Esophagus (tissue), 2 donors: ENCODE measurements around the gene SLC5A10. TPM values are rescaled to one million over a fixed set of nuclear protein-coding genes. Genes with fewer than 3 reads are reported as not detected.

Experiments
- H3K27ac ChIP-seq, 2 donors: one replicate each; pipeline ENCODE4 v1.5.1; 2013; ENCODE audit warnings: low read depth in 2 of 2, mild to moderate bottlenecking in 2 of 2, inconsistent platforms in 1 of 2, low read length in 1 of 2, moderate library complexity in 1 of 2
- H3K27me3 ChIP-seq, 2 donors: one replicate each; pipeline ENCODE4 v1.6.1; 2013; ENCODE audit warnings: low read length in 2 of 2, control low read depth in 1 of 2, mild to moderate bottlenecking in 1 of 2; ENCODE audit not compliant: insufficient read depth in 2 of 2, control insufficient read depth in 1 of 2
- H3K36me3 ChIP-seq, 2 donors: one replicate each; pipeline ENCODE4 v1.6.1; 2013; ENCODE audit warnings: low read length in 1 of 2; ENCODE audit not compliant: control insufficient read depth in 2 of 2, insufficient read depth in 2 of 2
- H3K4me1 ChIP-seq, 2 donors: one replicate each; pipeline ENCODE4 v1.6.1; 2013; ENCODE audit warnings: low read length in 1 of 2; ENCODE audit not compliant: control insufficient read depth in 2 of 2, insufficient read depth in 2 of 2
- H3K4me3 ChIP-seq, 2 donors: one replicate each; pipeline ENCODE4 v1.5.1; 2013; ENCODE audit warnings: low read length in 2 of 2, mild to moderate bottlenecking in 2 of 2, low read depth in 1 of 2, moderate library complexity in 1 of 2
- H3K9me3 ChIP-seq, 2 donors: one replicate each; pipeline ENCODE4 v1.6.1; 2013; ENCODE audit warnings: mild to moderate bottlenecking in 2 of 2, low read depth in 1 of 2, low read length in 1 of 2, moderate library complexity in 1 of 2; ENCODE audit not compliant: control insufficient read depth in 2 of 2, insufficient read depth in 1 of 2
- WGBS, 2 donors: extraction: QIAGEN DNeasy Blood & Tissue Kit; methylation state at CpG; one replicate each; pipeline ENCODE4 v1.1.7; 2013; 5-methylcytosine and 5-hydroxymethylcytosine counted together
- polyA plus RNA-seq, 2 donors: library from polyadenylated mRNA; stranded (reverse); fragments of 200-250 nt; gene quantifications; one replicate each; pipeline ENCODE4 v1.2.3, GENCODE V29; 2013
- donor health status: healthy with polysubstance abuse.
- donor health status: Bipolar disorder and iron deficiency.

The SLC5A10 gene
- polyA plus RNA-seq, 2 donors = 0.36 to 0.49 TPM

GRCh38 chr17:18978655-18979054 is 26.7 kb downstream of the SLC5A10 start:
- Histone ChIP-seq H3K27me3 (no peaks in the 10 kb centered on the region), H3K4me1 (peaks cover 5 to 41% of the 10 kb centered on the region in 2 donors), H3K27ac (peak overlapping the region in 1 of 2 donors; percentile 50), H3K9me3 (no peaks in the 10 kb centered on the region), H3K4me3 (no peak overlapping the region), H3K36me3 (peaks cover 5 to 58% of the 10 kb centered on the region in 2 donors)
- WGBS, 2 donors = 61 to 80% methylated on average over 17 of the region's 17 CpGs

GRCh38 chr17:18980682-18981334 is 28.8 kb downstream of the SLC5A10 start:
- WGBS, 2 donors = 80 to 84% methylated on average over 13 of the region's 13 CpGs
- H3K9me3 ChIP-seq = no peaks in the 10 kb centered on the region
- H3K27me3 ChIP-seq = no peaks in the 10 kb centered on the region
- peak overlapping the region in 1 of 2 donors; percentile 16 for H3K27ac ChIP-seq
- peaks cover 5 to 54% of the 10 kb centered on the region in 2 donors for H3K36me3 ChIP-seq
- H3K4me1 ChIP-seq = peaks cover 11 to 53% of the 10 kb centered on the region in 2 donors
- no peak overlapping the region for H3K4me3 ChIP-seq

GRCh38 chr17:18981335-18981641 is 29.3 kb downstream of the SLC5A10 start:
- no peaks in the 10 kb centered on the region for H3K9me3 ChIP-seq
- H3K4me3 ChIP-seq = no peak overlapping the region
- WGBS, 2 donors = 74 to 76% methylated on average over 5 to 6 of the region's 6 CpGs
- peaks cover 5 to 54% of the 10 kb centered on the region in 2 donors for H3K36me3 ChIP-seq
- no peaks in the 10 kb centered on the region for H3K27me3 ChIP-seq
- peak overlapping the region in 1 of 2 donors; percentile 90 for H3K27ac ChIP-seq
- H3K4me1 ChIP-seq = peaks cover 11 to 55% of the 10 kb centered on the region in 2 donors

GRCh38 chr17:18981642-18982424 is 29.9 kb downstream of the SLC5A10 start:
- H3K4me1 ChIP-seq = peaks cover 11 to 55% of the 10 kb centered on the region in 2 donors
- no peaks in the 10 kb centered on the region for H3K27me3 ChIP-seq
- WGBS, 2 donors = 48 to 58% methylated on average over 30 of the region's 30 CpGs
- peak overlapping the region; percentile 80 to 90 for H3K27ac ChIP-seq
- H3K36me3 ChIP-seq = peaks cover 5 to 53% of the 10 kb centered on the region in 2 donors
- no peaks in the 10 kb centered on the region for H3K9me3 ChIP-seq
- no peak overlapping the region for H3K4me3 ChIP-seq

- 80% methylated on average over 21 of the region's 21 CpGs for WGBS, 2 donors
- Histone ChIP-seq H3K36me3 (peaks cover 0 to 39% of the 10 kb centered on the region in 2 donors), H3K9me3 (no peaks in the 10 kb centered on the region), H3K4me1 (peaks cover 15 to 63% of the 10 kb centered on the region in 2 donors), H3K27ac (peak overlapping the region; percentile 61 to 88), H3K27me3 (no peaks in the 10 kb centered on the region), H3K4me3 (no peak overlapping the region)
These were observed 32.5 kb downstream of the SLC5A10 start for GRCh38 chr17:18984273-18985114.

GRCh38 chr17:18985475-18985874 is 33.5 kb downstream of the SLC5A10 start:
- no peak overlapping the region for H3K4me3 ChIP-seq
- H3K9me3 ChIP-seq = no peaks in the 10 kb centered on the region
- H3K4me1 ChIP-seq = peaks cover 15 to 68% of the 10 kb centered on the region in 2 donors
- WGBS, 2 donors = 48 to 81% methylated on average over 9 of the region's 9 CpGs
- peak overlapping the region; percentile 61 to 88 for H3K27ac ChIP-seq
- H3K36me3 ChIP-seq = peaks cover 0 to 34% of the 10 kb centered on the region in 2 donors
- no peaks in the 10 kb centered on the region for H3K27me3 ChIP-seq

GRCh38 chr17:18986541-18987229 is 34.7 kb downstream of the SLC5A10 start:
- Histone ChIP-seq H3K36me3 (peaks cover 0 to 37% of the 10 kb centered on the region in 2 donors), H3K27ac (peak overlapping the region in 1 of 2 donors; percentile 51)
- WGBS, 2 donors = 82 to 84% methylated on average over 21 of the region's 21 CpGs

GRCh38 chr17:18987230-18987610 is 35.3 kb downstream of the SLC5A10 start:
- H3K4me1 ChIP-seq = peaks cover 21 to 70% of the 10 kb centered on the region in 2 donors
- H3K27ac ChIP-seq = peak overlapping the region in 1 of 2 donors; percentile 51
- H3K36me3 ChIP-seq = peaks cover 0 to 42% of the 10 kb centered on the region in 2 donors

More at GRCh38 chr17:18986541-18987229, 34.7 kb downstream of the SLC5A10 start:
- no peaks in the 10 kb centered on the region for H3K9me3 ChIP-seq
- H3K4me3 ChIP-seq = no peak overlapping the region
- H3K4me1 ChIP-seq = peaks cover 16 to 69% of the 10 kb centered on the region in 2 donors
- no peaks in the 10 kb centered on the region for H3K27me3 ChIP-seq

More at GRCh38 chr17:18987230-18987610, 35.3 kb downstream of the SLC5A10 start:
- Histone ChIP-seq H3K27me3 (no peaks in the 10 kb centered on the region), H3K9me3 (no peaks in the 10 kb centered on the region), H3K4me3 (no peak overlapping the region)
- 75 to 81% methylated on average over 9 of the region's 9 CpGs for WGBS, 2 donors
